Daoy (cell line): Measurements from ENCODE around the gene B4GALNT1. TPM values are rescaled to one million over a fixed set of nuclear protein-coding genes. Genes with fewer than 3 reads are reported as not detected.
A peak's percentile ranks its signal among the peaks of the same experiment; 100 is the strongest.
"Not testable (repeated sequence)": the region's sequence is repeated elsewhere in the genome, so short reads cannot be mapped to it uniquely, and the experiment has no call there.

Experiments used
- DNase-seq: peaks from one replicate; pipeline ENCODE4 v3.0.0-alpha.2; 2015; ENCODE audit warnings: low read depth
- total RNA-seq: library from RNA; depleted of rRNA; stranded (reverse); fragments of >200 nt; shearing (Covaris generic); gene quantifications from 2 replicates; pipeline ENCODE4 v1.2.3, GENCODE V29; 2014

The B4GALNT1 gene
- total RNA-seq, 1 experiment from 2014 or later = 36.5 TPM

GRCh38 chr12:57620936-57621496 lies 12.0 kb downstream of the B4GALNT1 start:
- DNase-seq = no peak

GRCh38 chr12:57620245-57620935 lies 12.6 kb downstream of the B4GALNT1 start:
- no peak for DNase-seq

GRCh38 chr12:57619434-57620244 lies 13.4 kb downstream of the B4GALNT1 start:
- no peak for DNase-seq

GRCh38 chr12:57618966-57619433 lies 14.0 kb downstream of the B4GALNT1 start:
- DNase-seq = no peak

GRCh38 chr12:57618431-57618830 lies 14.6 kb downstream of the B4GALNT1 start:
- not testable (repeated sequence) for DNase-seq

- DNase-seq = no peak
Observed at GRCh38 chr12:57617942-57618341, 15.1 kb downstream of the B4GALNT1 start.

- peak; percentile 70 for DNase-seq
Observed at GRCh38 chr12:57616383-57617101, 16.5 kb downstream of the B4GALNT1 start.

GRCh38 chr12:57615637-57616036 lies 17.4 kb downstream of the B4GALNT1 start:
- DNase-seq = no peak

GRCh38 chr12:57614948-57615500 lies 18.0 kb downstream of the B4GALNT1 start:
- no peak for DNase-seq

- no peak for DNase-seq
Observed at GRCh38 chr12:57614178-57614947, 18.6 kb downstream of the B4GALNT1 start.

GRCh38 chr12:57613427-57614109 lies 19.4 kb downstream of the B4GALNT1 start:
- no peak for DNase-seq

GRCh38 chr12:57612711-57613426 lies 20.1 kb downstream of the B4GALNT1 start:
- no peak for DNase-seq

GRCh38 chr12:57611827-57612710 lies 20.9 kb downstream of the B4GALNT1 start:
- DNase-seq = no peak

- peak; percentile 62 for DNase-seq
Observed at GRCh38 chr12:57611108-57611826, 21.7 kb downstream of the B4GALNT1 start, which contains the start of gene ARHGEF25. Gene ARHGEF25 (plus strand): TSS chr12:57611435. CDS start chr12:57611895, 460 bp downstream.

- no peak for DNase-seq
Observed at GRCh38 chr12:57610554-57611107, 22.4 kb downstream of the B4GALNT1 start.

GRCh38 chr12:57609781-57610553 lies 23.0 kb downstream of the B4GALNT1 start:
- no peak for DNase-seq
